Measurements from ENCODE around the gene PCK1.

Gene PCK1

GRCh38 chr20:57613481-57613921 lies 52.6 kb downstream of the PCK1 start:
- peaks cover 5% of the 10 kb centered on the region for H3K27me3 ChIP-seq (replicated peaks)
- in situ Hi-C loops (cut with HindIII; ENCODE audit: low pct_ligation_motif_present, low sequenced_read_pairs) = loop anchor here (10.0 kb wide), 1 partner anchor 571 kb away; no protein-coding TSS in a partner anchor
- no peak for TF ChIP-seq CTCF (IDR thresholded peaks at IDR 0.05; ENCODE audit: low read depth, low read length, missing control alignments)
- no peak overlapping the region for H3K4me3 ChIP-seq (ENCODE audit: low read depth, low read length)
- no peaks in the 10 kb centered on the region for H3K36me3 ChIP-seq (replicated peaks)
- no peak for DNase-seq
- H3K27ac ChIP-seq = no peak overlapping the region

- Histone ChIP-seq H3K27me3 (replicated peaks) (peaks cover 4% of the 10 kb centered on the region), H3K27ac (no peak overlapping the region), H3K36me3 (replicated peaks) (no peaks in the 10 kb centered on the region), H3K4me3 (ENCODE audit: low read depth, low read length) (no peak overlapping the region)
- no peak for DNase-seq
- no peak for TF ChIP-seq CTCF (IDR thresholded peaks at IDR 0.05; ENCODE audit: low read depth, low read length, missing control alignments)
- in situ Hi-C loops (cut with HindIII; ENCODE audit: low pct_ligation_motif_present, low sequenced_read_pairs) = loop anchor here (10.0 kb wide), 1 partner anchor 570 kb away; no protein-coding TSS in a partner anchor
These were observed 53.9 kb downstream of the PCK1 start for GRCh38 chr20:57614490-57615444.

- H3K36me3 ChIP-seq (replicated peaks) = no peaks in the 10 kb centered on the region
- no peak overlapping the region for H3K27ac ChIP-seq
- no peak for DNase-seq
- TF ChIP-seq CTCF (IDR thresholded peaks at IDR 0.05; ENCODE audit: low read depth, low read length, missing control alignments) = no peak
- no peak overlapping the region for H3K4me3 ChIP-seq (ENCODE audit: low read depth, low read length)
- in situ Hi-C loops (cut with HindIII; ENCODE audit: low pct_ligation_motif_present, low sequenced_read_pairs) = loop anchor here (10.0 kb wide), 1 partner anchor 569 kb away; no protein-coding TSS in a partner anchor
- H3K27me3 ChIP-seq (replicated peaks) = peaks cover 3% of the 10 kb centered on the region
These were observed 54.5 kb downstream of the PCK1 start for GRCh38 chr20:57615445-57615811.

- no peak overlapping the region for H3K27ac ChIP-seq
- peaks cover 3% of the 10 kb centered on the region for H3K27me3 ChIP-seq (replicated peaks)
- in situ Hi-C loops (cut with HindIII; ENCODE audit: low pct_ligation_motif_present, low sequenced_read_pairs) = loop anchor here (10.0 kb wide), 1 partner anchor 568 kb away; no protein-coding TSS in a partner anchor
- H3K4me3 ChIP-seq (ENCODE audit: low read depth, low read length) = no peak overlapping the region
- no peak for DNase-seq
- no peak for TF ChIP-seq CTCF (IDR thresholded peaks at IDR 0.05; ENCODE audit: low read depth, low read length, missing control alignments)
- H3K36me3 ChIP-seq (replicated peaks) = no peaks in the 10 kb centered on the region
These were observed 55.4 kb downstream of the PCK1 start for GRCh38 chr20:57616143-57616951.

GRCh38 chr20:57617079-57617795 lies 56.3 kb downstream of the PCK1 start:
- in situ Hi-C loops (cut with HindIII; ENCODE audit: low pct_ligation_motif_present, low sequenced_read_pairs) = loop anchor here (10.0 kb wide), 1 partner anchor 568 kb away; no protein-coding TSS in a partner anchor
- H3K27ac ChIP-seq = no peak overlapping the region
- H3K4me3 ChIP-seq (ENCODE audit: low read depth, low read length) = no peak overlapping the region

More at GRCh38 chr20:57617079-57617795, 56.3 kb downstream of the PCK1 start:
- H3K27me3 ChIP-seq (replicated peaks) = peaks cover 3% of the 10 kb centered on the region
- DNase-seq = no peak
- no peaks in the 10 kb centered on the region for H3K36me3 ChIP-seq (replicated peaks)
- no peak for TF ChIP-seq CTCF (IDR thresholded peaks at IDR 0.05; ENCODE audit: low read depth, low read length, missing control alignments)
